ENCODE results near the gene ATF7.

- no peak for TF ChIP-seq EZH2 (IDR thresholded peaks at IDR 0.05; ENCODE audit: borderline replicate concordance, low read length)
- TF ChIP-seq, protein P1, sequence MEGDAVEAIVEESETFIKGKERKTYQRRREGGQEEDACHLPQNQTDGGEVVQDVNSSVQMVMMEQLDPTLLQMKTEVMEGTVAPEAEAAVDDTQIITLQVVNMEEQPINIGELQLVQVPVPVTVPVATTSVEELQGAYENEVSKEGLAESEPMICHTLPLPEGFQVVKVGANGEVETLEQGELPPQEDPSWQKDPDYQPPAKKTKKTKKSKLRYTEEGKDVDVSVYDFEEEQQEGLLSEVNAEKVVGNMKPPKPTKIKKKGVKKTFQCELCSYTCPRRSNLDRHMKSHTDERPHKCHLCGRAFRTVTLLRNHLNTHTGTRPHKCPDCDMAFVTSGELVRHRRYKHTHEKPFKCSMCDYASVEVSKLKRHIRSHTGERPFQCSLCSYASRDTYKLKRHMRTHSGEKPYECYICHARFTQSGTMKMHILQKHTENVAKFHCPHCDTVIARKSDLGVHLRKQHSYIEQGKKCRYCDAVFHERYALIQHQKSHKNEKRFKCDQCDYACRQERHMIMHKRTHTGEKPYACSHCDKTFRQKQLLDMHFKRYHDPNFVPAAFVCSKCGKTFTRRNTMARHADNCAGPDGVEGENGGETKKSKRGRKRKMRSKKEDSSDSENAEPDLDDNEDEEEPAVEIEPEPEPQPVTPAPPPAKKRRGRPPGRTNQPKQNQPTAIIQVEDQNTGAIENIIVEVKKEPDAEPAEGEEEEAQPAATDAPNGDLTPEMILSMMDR (IDR thresholded peaks at IDR 0.05; ENCODE audit: low read length): no peak
Observed at GRCh38 chr12:53502331-53502730, 123.9 kb downstream of the ATF7 start.
